GM13977 (cell line): Measurements from ENCODE around the gene C12orf43.
"Not testable (repeated sequence)": the region's sequence is repeated elsewhere in the genome, so short reads cannot be mapped to it uniquely, and the experiment has no call there.

Source experiments
- DNase-seq: peaks from one replicate; pipeline ENCODE4 v3.0.0; 2012; ENCODE audit warnings: low spot score
- CTCF ChIP-seq: IDR thresholded peaks from 2 replicates; pipeline ENCODE4 v1.5.1; 2012; ENCODE audit warnings: mild to moderate bottlenecking, control low read depth; ENCODE audit not compliant: insufficient read depth; ENCODE audit errors: extremely low read depth, missing control alignments
- in situ Hi-C: fragments of 300-500 bp; cut with MboI; formaldehyde crosslinking; loops from one replicate; pipeline ENCODE4 v1.12.0; 2022; ENCODE audit warnings: low sequenced_read_pairs, low pct_unique_long_range_greater_than_20kb, mixed read lengths, inconsistent platforms; ENCODE audit not compliant: unreplicated experiment

Gene C12orf43

DNA sequence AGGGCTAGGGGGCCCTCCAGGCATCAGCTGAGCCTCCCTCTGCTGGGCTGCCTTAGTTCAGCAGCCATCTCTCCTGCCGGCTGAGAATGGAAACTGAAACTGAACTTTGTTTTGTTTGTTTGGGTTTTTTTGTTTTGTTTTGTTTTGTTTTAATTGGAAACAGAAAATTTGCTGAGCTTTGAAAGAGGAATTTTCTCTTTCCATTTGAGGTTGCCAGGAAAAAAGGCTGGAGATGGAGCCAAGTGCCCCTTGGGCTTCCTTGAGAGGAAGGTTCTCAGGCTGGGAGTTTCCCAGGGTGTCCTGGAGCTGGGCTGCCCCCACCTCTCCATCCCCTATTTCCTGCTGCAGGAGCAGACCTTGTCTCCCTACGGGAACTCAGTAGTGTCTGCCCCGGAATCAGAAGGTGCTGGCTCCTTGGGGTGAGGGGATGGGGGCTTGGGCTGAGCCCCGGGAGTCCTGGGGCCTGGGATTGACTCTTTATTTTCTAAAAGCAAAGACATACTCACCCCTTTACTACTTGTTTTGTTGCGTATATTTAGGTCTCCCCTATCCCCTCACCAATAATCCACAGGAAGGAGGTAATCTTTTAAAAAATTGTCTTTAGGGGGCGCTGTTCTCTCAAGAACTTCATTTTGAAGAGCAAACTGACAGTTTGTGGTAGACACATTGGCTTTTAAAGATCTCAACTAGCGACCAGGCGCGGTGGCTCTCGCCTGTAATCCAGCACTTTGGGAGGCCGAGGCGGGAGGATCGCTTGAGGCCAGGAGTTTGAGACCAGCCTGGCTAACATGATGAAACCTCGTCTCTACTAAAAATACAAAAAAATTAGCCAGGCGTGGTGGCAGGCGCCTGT lies 44.1 kb upstream of the C12orf43 start:
- TF ChIP-seq CTCF = peak; percentile 60
- DNase-seq = peak; percentile 74
- in situ Hi-C loops = loop anchor here (25.0 kb wide), 1 partner anchor 377 kb away; no protein-coding TSS in a partner anchor

GRCh38 chr12:121059031-121059898 lies 43.0 kb upstream of the C12orf43 start:
- no peak for DNase-seq
- in situ Hi-C loops = loop anchor here (25.0 kb wide), 1 partner anchor 378 kb away; no protein-coding TSS in a partner anchor
- TF ChIP-seq CTCF = no peak

DNA sequence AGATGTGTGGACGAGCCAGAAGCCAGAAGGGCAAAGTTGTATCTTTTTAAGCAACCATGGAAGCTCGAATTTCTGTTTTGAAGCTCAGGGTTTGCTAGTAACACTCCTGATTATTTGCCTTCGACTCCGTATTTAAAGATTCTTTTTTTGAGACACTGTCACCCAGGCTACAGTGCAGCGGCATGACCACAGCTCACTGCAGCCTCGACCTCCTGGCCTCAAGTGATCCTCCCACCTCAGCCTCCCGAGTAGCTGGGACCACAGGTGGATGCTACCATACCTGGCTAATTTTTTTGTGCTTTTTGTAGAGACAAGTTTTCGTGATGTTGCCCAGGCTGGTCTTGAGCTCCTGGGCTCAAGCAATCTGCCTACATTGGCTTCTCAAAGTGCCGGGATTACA lies 41.5 kb upstream of the C12orf43 start:
- TF ChIP-seq CTCF = no peak
- DNase-seq = no peak
- in situ Hi-C loops = loop anchor here (25.0 kb wide), 1 partner anchor 380 kb away; no protein-coding TSS in a partner anchor

GRCh38 chr12:121053706-121054105 lies 37.4 kb upstream of the C12orf43 start:
- no peak for DNase-seq
- in situ Hi-C loops = loop anchor here (25.0 kb wide), 1 partner anchor 384 kb away; no protein-coding TSS in a partner anchor
- no peak for TF ChIP-seq CTCF

- DNase-seq = no peak
- TF ChIP-seq CTCF = no peak
- in situ Hi-C loops = loop anchor here (25.0 kb wide), 1 partner anchor 387 kb away; no protein-coding TSS in a partner anchor
Measured at GRCh38 chr12:121050725-121051124, 34.4 kb upstream of the C12orf43 start.

- no peak for DNase-seq
- no peak for TF ChIP-seq CTCF
- in situ Hi-C loops = no loop called here
Measured at GRCh38 chr12:121048442-121048841, 32.2 kb upstream of the C12orf43 start.

GRCh38 chr12:121047400-121047799 lies 31.1 kb upstream of the C12orf43 start:
- DNase-seq, in situ Hi-C loops: not testable (repeated sequence)
